Aorta (tissue), 5 donors: ENCODE measurements around the gene MREG. TPM values are rescaled to one million over a fixed set of nuclear protein-coding genes. Genes with fewer than 3 reads are reported as not detected.
A peak's percentile ranks its signal among the peaks of the same experiment; 100 is the strongest.

Experiments
- ATAC-seq: fragments of 200-7000 bp; cut with Tn5 transposase; one replicate; pipeline ENCODE4 v1.9.1; 2022; ENCODE audit warnings: moderate library complexity; ENCODE audit not compliant: low FRiP score
- DNase-seq, 2 donors: peaks; one replicate each; pipeline ENCODE4 v3.0.0-alpha.2; 2020
- H3K27ac ChIP-seq, 2 donors: one replicate each; pipeline ENCODE4 v1.5.1; 2013; ENCODE audit warnings: low read length in 2 of 2, mild to moderate bottlenecking in 2 of 2, moderate library complexity in 2 of 2, control low read depth in 1 of 2, inconsistent platforms in 1 of 2, low read depth in 1 of 2
- H3K27me3 ChIP-seq, 2 donors: one replicate each; pipeline ENCODE4 v1.6.1; 2013; ENCODE audit warnings: control low read depth in 1 of 2, low read length in 1 of 2, mild to moderate bottlenecking in 1 of 2, moderate library complexity in 1 of 2; ENCODE audit not compliant: insufficient read depth in 2 of 2, control insufficient read depth in 1 of 2
- H3K36me3 ChIP-seq, 2 donors: one replicate each; pipeline ENCODE4 v1.6.1; 2013; ENCODE audit warnings: control low read depth in 1 of 2, low read length in 1 of 2, mild to moderate bottlenecking in 1 of 2; ENCODE audit not compliant: insufficient read depth in 2 of 2, control insufficient read depth in 1 of 2
- H3K4me1 ChIP-seq, 2 donors: one replicate each; pipeline ENCODE4 v1.6.1; 2013; ENCODE audit warnings: low read length in 2 of 2, control low read depth in 1 of 2, mild to moderate bottlenecking in 1 of 2, moderate library complexity in 1 of 2; ENCODE audit not compliant: insufficient read depth in 2 of 2, control insufficient read depth in 1 of 2
- H3K4me3 ChIP-seq, 2 donors: one replicate each; pipeline ENCODE4 v1.5.1; 2013; ENCODE audit warnings: low read length in 2 of 2, control low read depth in 1 of 2, mild to moderate bottlenecking in 1 of 2
- H3K9me3 ChIP-seq: one replicate; pipeline ENCODE4 v1.6.1; 2013; ENCODE audit warnings: mild to moderate bottlenecking, low read length; ENCODE audit not compliant: control insufficient read depth
- WGBS, 2 donors: extraction: QIAGEN DNeasy Blood & Tissue Kit; methylation state at CpG; one replicate each; pipeline ENCODE4 v1.1.7; 2013; 5-methylcytosine and 5-hydroxymethylcytosine counted together
- intact Hi-C, 2 donors: fragments of 100-400 bp; cut with DNase I; formaldehyde crosslinking; loops; one replicate each; pipeline versions ENCODE4 v1.14.2 to v1.15.0; 2022
- polyA plus RNA-seq, 2 donors: library from polyadenylated mRNA; stranded (reverse); fragments of 200-250 nt; gene quantifications; one replicate each; pipeline ENCODE4 v1.2.3, GENCODE V29; 2013
- total RNA-seq, 2 donors: library from RNA; stranded (reverse); fragmentation: NEBNext Ultra II Directional; extraction: Animal tissue kit (Norgen Biotek cat#: 25700); gene quantifications; one replicate each; pipeline ENCODE4 v1.2.1, GENCODE V29; 2021
- donor health status: healthy with polysubstance abuse.
- donor health status: Bipolar disorder and iron deficiency.
- donor health status: DM: no; HTN: no; CAD: no.
- donor health status: DM: no; HTN: no; CAD: no.
- donor health status: DM: yes; HTN: yes; CAD: no.

MREG gene
- total and polyA plus RNA-seq, 4 donors: 0.31 to 2.5 (median 1.7) TPM

DNA sequence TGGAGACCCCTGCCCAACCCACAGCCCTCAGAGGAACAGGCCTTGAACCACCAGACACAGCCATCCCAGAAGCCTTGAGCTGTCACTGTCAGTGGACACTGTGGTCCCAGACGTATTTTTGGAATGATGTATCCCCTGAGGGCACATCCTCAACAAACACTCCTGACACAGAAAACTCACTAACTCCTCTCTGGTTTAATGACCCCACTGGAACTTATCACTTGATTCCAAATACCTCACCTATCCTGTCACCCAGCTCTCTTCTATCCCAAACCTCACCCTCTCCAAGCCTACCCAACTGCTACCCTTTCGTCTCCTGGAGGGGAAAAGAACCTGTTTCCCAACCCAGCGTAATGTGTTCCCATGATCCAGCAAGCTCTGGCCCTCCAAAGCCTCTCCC is 111.6 kb downstream of the MREG start:
- no peaks in the 10 kb centered on the region for H3K27me3 ChIP-seq
- H3K4me1 ChIP-seq: no peaks in the 10 kb centered on the region
- H3K9me3 ChIP-seq: no peaks in the 10 kb centered on the region
- intact Hi-C loops: no loop called here
- DNase-seq (no peak), ATAC-seq (no peak)
- no peak overlapping the region for H3K27ac ChIP-seq
- WGBS, 2 donors: 95 to 96% methylated on average over 3 of the region's 3 CpGs
- no peak overlapping the region for H3K4me3 ChIP-seq
- H3K36me3 ChIP-seq: no peaks in the 10 kb centered on the region

DNA sequence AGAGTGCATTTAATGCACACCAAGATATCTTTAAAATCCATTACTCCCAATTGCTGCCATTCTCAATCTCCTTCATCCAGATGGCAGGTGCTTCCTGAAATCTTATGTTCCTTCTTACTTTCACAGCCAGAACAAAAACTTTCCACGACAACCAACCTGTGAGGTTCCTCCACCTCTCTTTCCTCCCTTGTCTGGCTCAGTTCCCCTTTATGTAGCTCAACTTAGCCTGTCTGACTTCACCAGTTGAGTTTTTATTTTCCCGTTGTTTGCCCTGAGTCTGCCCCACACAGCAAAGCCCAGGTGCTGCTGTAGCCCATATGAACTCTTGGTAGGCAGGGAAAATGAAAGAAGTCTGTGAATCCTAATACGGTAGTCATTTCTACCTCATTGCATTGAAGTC is 112.5 kb downstream of the MREG start:
- Histone ChIP-seq H3K9me3 (no peaks in the 10 kb centered on the region), H3K27ac (no peak overlapping the region), H3K4me1 (no peaks in the 10 kb centered on the region), H3K27me3 (no peaks in the 10 kb centered on the region), H3K4me3 (no peak overlapping the region), H3K36me3 (no peaks in the 10 kb centered on the region)
- peak; percentile 6 for ATAC-seq
- 88 to 90% methylated on average over 3 of the region's 3 CpGs for WGBS, 2 donors
- intact Hi-C loops: no loop called here
- DNase-seq: no peak

DNA sequence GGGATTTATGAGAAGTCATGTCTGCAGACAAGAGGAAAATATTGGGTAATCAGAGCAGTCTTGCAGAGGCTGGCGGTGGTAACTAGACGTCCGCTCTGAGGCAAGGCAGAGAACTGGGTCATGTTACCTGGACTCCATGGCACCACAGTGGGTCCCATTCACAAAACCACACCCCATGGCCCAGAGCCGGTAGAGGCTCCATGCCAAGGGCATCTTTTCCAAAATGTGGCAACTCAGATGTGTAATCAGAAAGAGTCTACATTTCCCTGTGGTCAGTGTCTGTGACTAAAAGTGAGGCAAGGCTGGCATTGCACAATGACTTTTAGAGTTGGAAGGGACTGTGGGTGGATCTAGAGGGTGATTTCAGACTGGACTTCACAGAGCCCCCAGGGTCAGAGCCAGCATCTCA is 113.1 kb downstream of the MREG start:
- 90 to 94% methylated on average over 4 of the region's 4 CpGs for WGBS, 2 donors
- H3K36me3 ChIP-seq: no peaks in the 10 kb centered on the region
- no peak overlapping the region for H3K27ac ChIP-seq
- intact Hi-C loops: no loop called here
- ATAC-seq (peak; percentile 19), DNase-seq (peak in 1 of 2 donors; percentile 54)
- no peaks in the 10 kb centered on the region for H3K27me3 ChIP-seq
- no peaks in the 10 kb centered on the region for H3K9me3 ChIP-seq
- no peak overlapping the region for H3K4me3 ChIP-seq
- no peaks in the 10 kb centered on the region for H3K4me1 ChIP-seq

GRCh38 chr2:215899141-215900074 is 113.9 kb downstream of the MREG start:
- Histone ChIP-seq H3K4me1 (no peaks in the 10 kb centered on the region), H3K9me3 (no peaks in the 10 kb centered on the region), H3K36me3 (no peaks in the 10 kb centered on the region), H3K27me3 (no peaks in the 10 kb centered on the region), H3K27ac (no peak overlapping the region), H3K4me3 (no peak overlapping the region)
- 86% methylated on average over 14 of the region's 14 CpGs for WGBS, 2 donors
- intact Hi-C loops: no loop called here
- DNase-seq (no peak), ATAC-seq (no peak)

DNA sequence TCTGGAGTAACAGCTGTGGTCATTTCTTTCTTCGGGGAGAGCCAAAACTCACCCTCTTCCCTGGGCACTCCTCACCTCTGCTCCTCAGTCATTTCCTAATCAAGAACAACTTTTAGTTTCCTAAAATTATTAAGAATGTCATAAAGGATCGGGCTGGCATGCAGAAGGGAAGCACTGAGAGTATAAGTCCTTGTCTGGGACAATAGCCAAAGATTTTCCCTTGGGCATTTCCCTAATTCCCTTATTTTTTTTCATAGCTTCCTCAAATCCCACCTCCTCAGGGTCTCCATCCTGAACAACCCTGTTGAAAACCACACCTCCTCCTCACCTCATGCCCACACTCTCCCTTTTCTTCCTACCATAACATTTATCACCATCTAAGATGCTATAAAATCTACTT is 115.0 kb downstream of the MREG start:
- Histone ChIP-seq H3K4me1 (no peaks in the 10 kb centered on the region), H3K27ac (no peak overlapping the region), H3K27me3 (no peaks in the 10 kb centered on the region), H3K9me3 (no peaks in the 10 kb centered on the region), H3K4me3 (no peak overlapping the region), H3K36me3 (no peaks in the 10 kb centered on the region)
- intact Hi-C loops: no loop called here
- 72 to 80% methylated on average over 2 of the region's 2 CpGs for WGBS, 2 donors
- DNase-seq (no peak), ATAC-seq (no peak)

DNA sequence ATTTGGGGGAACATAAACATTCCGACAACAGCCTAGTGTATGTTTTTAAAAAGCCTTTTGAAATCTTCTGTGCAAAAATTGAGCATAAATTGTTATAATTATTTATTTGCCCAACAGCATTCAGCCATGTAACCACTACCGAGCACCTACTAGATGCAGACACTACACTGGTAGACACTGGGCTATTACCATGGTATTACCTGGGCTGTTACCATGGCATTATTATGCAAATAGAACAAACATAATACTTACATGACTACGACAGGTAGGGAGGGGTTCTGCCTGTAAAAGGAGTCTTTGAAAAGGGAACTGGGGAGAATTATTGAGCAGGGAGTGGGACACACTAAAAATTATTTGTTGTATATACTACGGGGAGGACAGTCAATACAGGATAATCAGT is 116.4 kb downstream of the MREG start:
- H3K27me3 ChIP-seq: no peaks in the 10 kb centered on the region
- DNase-seq: no peak
- no peak overlapping the region for H3K4me3 ChIP-seq
- no peak overlapping the region for H3K27ac ChIP-seq
- intact Hi-C loops: no loop called here
- no peaks in the 10 kb centered on the region for H3K4me1 ChIP-seq
- WGBS, 2 donors: 73% methylated on average over 4 of the region's 4 CpGs
- no peaks in the 10 kb centered on the region for H3K9me3 ChIP-seq
- ATAC-seq: no peak
- no peaks in the 10 kb centered on the region for H3K36me3 ChIP-seq

- Histone ChIP-seq H3K27me3 (no peaks in the 10 kb centered on the region), H3K36me3 (no peaks in the 10 kb centered on the region), H3K4me1 (peaks cover 0 to 2% of the 10 kb centered on the region in 2 donors), H3K4me3 (no peak overlapping the region), H3K27ac (no peak overlapping the region), H3K9me3 (no peaks in the 10 kb centered on the region)
- DNase-seq (no peak), ATAC-seq (no peak)
- 96 to 98% methylated on average over 4 of the region's 4 CpGs for WGBS, 2 donors
- intact Hi-C loops: no loop called here
These were observed 118.0 kb downstream of the MREG start for GRCh38 chr2:215895330-215895729.
